Nephron (organoid): ENCODE results near the gene STPG2.

ENCODE experiments used
- H3K27ac Mint-ChIP-seq, 3 experiments: 2 replicates each; pipeline ENCODE4 v1.8.0; 2020; ENCODE audit warnings: mixed read lengths in 3 of 3, mild to moderate bottlenecking in 2 of 3, moderate library complexity in 1 of 3
- H3K27me3 Mint-ChIP-seq: 2 replicates; pipeline ENCODE4 v1.8.0; 2021; ENCODE audit warnings: low read depth, mild to moderate bottlenecking, moderate library complexity, mixed read lengths
- H3K36me3 Mint-ChIP-seq: 2 replicates; pipeline ENCODE4 v1.8.0; 2020; ENCODE audit warnings: low read depth, mixed read lengths
- H3K4me1 Mint-ChIP-seq: 2 replicates; pipeline ENCODE4 v1.8.0; 2020; ENCODE audit warnings: mixed read lengths
- H3K4me3 Mint-ChIP-seq, 3 experiments: 2 replicates each; pipeline ENCODE4 v1.8.0; 2020; ENCODE audit warnings: mild to moderate bottlenecking in 3 of 3, mixed read lengths in 3 of 3, moderate library complexity in 2 of 3
- H3K9me3 Mint-ChIP-seq: 2 replicates; pipeline ENCODE4 v1.8.0; 2020; ENCODE audit warnings: mixed read lengths
- CTCF ChIP-seq, 3 experiments: fragments of 200-600 bp; sonication (generic); IDR thresholded peaks; one replicate each; pipeline ENCODE4 v1.5.0; 2021; ENCODE audit warnings: antibody characterized with exemption in 3 of 3; ENCODE audit not compliant: unreplicated experiment in 3 of 3

STPG2 gene

GRCh38 chr4:97998203-97998602, 145.1 kb downstream of the STPG2 start:
- Mint-ChIP-seq H3K36me3 (no peaks in the 10 kb centered on the region), H3K4me1 (no peaks in the 10 kb centered on the region), H3K27ac (no peak overlapping the region), H3K9me3 (peaks cover 24% of the 10 kb centered on the region), H3K27me3 (peaks cover 4% of the 10 kb centered on the region), H3K4me3 (no peak overlapping the region)
- TF ChIP-seq CTCF (IDR thresholded peaks at IDR 0.05; ENCODE audit: unreplicated experiment in 3 of 3), result no peak

- Mint-ChIP-seq H3K27ac (no peak overlapping the region), H3K27me3 (peaks cover 4% of the 10 kb centered on the region), H3K4me1 (no peaks in the 10 kb centered on the region)
Measured at GRCh38 chr4:97994765-97995465, 148.4 kb downstream of the STPG2 start.

GRCh38 chr4:97990409-97990808, 152.9 kb downstream of the STPG2 start:
- Mint-ChIP-seq H3K36me3 (no peaks in the 10 kb centered on the region), H3K27ac (no peak overlapping the region), H3K4me3 (no peak overlapping the region), H3K4me1 (no peaks in the 10 kb centered on the region), H3K27me3 (peaks cover 4% of the 10 kb centered on the region), H3K9me3 (peaks cover 21% of the 10 kb centered on the region)
- TF ChIP-seq CTCF (IDR thresholded peaks at IDR 0.05; ENCODE audit: unreplicated experiment in 3 of 3), result no peak

More at GRCh38 chr4:97994765-97995465, 148.4 kb downstream of the STPG2 start:
- no peak for TF ChIP-seq CTCF (IDR thresholded peaks at IDR 0.05; ENCODE audit: unreplicated experiment in 3 of 3)
- peaks cover 31% of the 10 kb centered on the region for H3K9me3 Mint-ChIP-seq
- no peak overlapping the region for H3K4me3 Mint-ChIP-seq
- H3K36me3 Mint-ChIP-seq, result no peaks in the 10 kb centered on the region

GRCh38 chr4:97987019-97987648, 156.1 kb downstream of the STPG2 start:
- no peaks in the 10 kb centered on the region for H3K4me1 Mint-ChIP-seq
- no peaks in the 10 kb centered on the region for H3K36me3 Mint-ChIP-seq
- H3K4me3 Mint-ChIP-seq, result no peak overlapping the region
- no peak overlapping the region for H3K27ac Mint-ChIP-seq
- peaks cover 4% of the 10 kb centered on the region for H3K9me3 Mint-ChIP-seq
- H3K27me3 Mint-ChIP-seq, result no peaks in the 10 kb centered on the region
- peak; percentile 60 to 74 (median 60) for TF ChIP-seq CTCF (IDR thresholded peaks at IDR 0.05; ENCODE audit: unreplicated experiment in 3 of 3)

GRCh38 chr4:97984545-97985131, 158.6 kb downstream of the STPG2 start:
- TF ChIP-seq CTCF (IDR thresholded peaks at IDR 0.05; ENCODE audit: unreplicated experiment in 3 of 3), result peak in 2 of 3 experiments; percentile 37 to 39
- Mint-ChIP-seq H3K27me3 (no peaks in the 10 kb centered on the region), H3K27ac (no peak overlapping the region), H3K4me3 (no peak overlapping the region), H3K36me3 (no peaks in the 10 kb centered on the region), H3K4me1 (no peaks in the 10 kb centered on the region), H3K9me3 (no peaks in the 10 kb centered on the region)
